HG02938 (cell line): ENCODE data around the gene C6orf89.
"Not testable (repeated sequence)": the region's sequence is repeated elsewhere in the genome, so short reads cannot be mapped to it uniquely, and the experiment has no call there.

ENCODE experiments used
- ATAC-seq: cut with Tn5 transposase; IDR thresholded peaks from one replicate; pipeline ENCODE4 v1.9.1; 2021; ENCODE audit warnings: mild to moderate bottlenecking, moderate library complexity; ENCODE audit not compliant: unreplicated experiment

The C6orf89 gene

DNA sequence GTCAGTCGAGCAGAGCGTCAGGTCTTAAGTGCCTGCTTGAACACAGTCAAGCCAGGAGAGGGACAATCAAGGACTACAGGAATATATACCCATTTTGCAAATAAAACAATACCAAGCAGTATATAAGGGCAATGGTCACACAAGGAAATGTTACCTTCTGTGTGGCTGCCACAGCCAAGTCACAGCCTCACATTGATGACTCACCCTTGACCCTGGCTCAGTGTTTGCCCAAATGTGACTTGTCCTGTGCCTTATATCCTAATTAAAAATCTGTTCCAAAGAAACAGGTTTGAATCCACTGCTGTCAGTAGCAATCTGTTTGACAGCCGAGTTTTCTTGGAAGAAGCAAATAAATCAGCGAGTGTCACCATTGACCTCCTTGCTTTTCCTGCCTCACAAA, 34.3 kb downstream of the C6orf89 start:
- no peak for ATAC-seq

DNA sequence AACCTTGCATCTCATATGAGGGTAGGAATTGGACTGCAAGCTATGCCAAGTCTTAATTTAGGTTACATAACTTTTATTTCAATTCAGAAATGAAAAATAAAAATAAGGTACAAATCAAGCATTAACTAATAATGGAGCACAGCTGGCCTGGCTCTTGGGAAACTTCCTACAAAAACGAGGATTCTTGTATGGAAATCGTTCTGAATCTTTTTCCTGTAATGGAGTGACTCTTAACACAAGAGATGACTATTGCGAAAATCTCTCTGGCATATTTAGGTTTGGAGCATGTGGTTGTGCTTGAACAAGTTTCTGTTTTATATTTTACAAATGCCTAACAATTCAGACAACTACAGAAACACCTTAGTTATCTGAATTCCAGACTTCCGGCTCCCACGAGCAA, 34.8 kb downstream of the C6orf89 start:
- no peak for ATAC-seq

DNA sequence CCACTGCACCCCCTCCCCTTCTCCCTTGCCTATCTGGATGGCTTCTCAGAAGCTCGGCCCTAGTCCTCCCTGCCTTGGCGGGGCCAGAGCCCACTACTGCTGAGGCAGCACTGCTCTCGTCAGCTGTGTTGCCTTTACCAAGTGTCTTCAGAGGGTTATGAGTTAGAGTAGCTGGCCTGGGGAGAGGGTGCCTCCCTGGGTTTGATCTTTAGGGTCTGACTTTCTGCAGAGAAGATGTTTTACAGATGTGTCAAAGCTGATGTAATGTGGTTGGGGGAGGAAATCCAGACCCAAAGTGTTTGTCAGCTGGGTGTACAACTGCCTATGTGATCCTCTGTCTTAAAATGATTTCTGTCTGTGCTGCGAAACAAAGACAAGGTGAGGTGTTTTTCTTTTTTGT, 38.4 kb downstream of the C6orf89 start:
- no peak for ATAC-seq

DNA sequence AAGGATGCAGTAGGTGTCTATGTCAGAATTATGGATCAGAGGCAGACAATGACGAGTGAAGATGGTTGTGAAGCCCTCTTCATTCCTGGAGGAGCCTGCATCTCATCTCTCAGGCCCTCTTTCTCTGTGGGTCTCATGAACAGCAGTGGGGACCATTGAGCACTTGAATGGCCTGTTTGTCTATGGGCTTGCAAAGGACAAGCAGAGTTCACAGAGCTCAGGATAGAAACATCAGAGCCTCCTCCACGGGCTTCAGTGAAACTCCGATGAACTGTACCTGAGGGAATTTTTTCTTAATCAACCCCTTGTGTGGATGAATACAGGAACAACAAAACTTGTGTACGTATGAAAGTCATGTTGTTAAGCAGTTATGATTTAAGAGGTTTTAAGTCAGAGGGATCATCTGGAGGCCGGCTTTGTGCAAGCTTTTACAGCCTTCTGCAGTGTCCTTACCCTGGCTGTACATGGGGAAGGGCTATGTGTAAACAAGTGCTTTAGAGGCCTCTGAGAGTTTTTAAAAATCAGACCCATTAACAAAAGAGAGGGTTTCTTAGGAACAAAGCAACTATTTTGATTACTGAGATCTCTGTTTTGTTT, 39.1 kb downstream of the C6orf89 start:
- ATAC-seq = no peak

DNA sequence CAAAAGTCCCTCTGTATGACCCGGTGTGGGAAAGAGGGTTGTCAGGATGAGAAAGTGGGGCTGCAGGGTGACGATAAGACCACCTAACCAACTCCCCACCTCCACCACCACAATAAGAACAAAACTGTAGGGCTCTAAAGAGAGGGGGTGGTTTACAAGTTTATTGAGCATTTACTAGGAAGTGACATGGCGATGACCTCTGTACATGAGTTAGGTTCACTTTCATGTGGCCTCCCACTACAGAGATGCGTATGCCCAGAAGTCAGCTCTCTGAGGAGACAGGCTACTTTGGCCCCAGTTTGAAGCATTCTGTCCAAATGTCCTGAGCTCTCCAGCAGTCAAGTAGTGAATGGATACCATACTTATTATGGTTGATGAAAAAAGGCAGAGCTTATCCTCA, 40.1 kb downstream of the C6orf89 start:
- no peak for ATAC-seq

DNA sequence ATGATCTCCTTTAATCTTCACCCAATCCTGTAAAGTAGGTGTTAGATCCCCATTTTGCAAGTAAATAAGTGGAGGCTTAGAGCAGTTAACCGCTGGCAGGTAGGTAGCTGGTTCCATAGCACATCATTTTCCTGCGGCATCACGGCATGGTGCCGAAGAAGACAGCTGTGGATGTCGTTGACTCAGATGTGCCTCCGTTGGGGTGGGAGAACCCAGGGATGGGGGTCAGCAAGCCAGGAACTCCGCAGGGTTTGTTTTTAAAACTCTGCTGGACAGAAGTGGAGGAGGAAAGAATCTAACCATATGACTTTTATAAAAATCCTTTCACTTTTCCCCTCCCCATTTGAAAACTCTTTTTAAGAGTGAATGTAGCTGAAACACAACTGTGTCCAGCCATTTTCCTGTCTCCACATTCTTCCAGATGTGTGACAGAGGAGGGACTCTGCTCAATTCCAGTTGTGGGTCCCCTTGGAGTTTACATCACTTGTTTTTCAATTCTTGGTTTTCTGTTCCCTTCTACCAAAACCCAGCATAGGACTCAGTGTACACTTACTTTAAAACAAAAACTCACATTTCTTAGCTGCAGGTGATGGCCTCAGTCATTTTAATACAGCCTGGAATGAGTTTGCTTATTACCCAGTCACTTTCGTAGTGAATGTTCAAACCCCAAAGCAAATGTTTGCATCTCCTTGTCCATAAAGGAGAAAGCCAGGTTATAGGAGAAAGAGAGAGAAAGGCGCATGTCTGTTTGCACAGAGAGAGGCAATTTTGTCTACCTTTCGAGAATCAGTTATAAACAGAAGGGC, 41.2 kb downstream of the C6orf89 start:
- no peak for ATAC-seq

DNA sequence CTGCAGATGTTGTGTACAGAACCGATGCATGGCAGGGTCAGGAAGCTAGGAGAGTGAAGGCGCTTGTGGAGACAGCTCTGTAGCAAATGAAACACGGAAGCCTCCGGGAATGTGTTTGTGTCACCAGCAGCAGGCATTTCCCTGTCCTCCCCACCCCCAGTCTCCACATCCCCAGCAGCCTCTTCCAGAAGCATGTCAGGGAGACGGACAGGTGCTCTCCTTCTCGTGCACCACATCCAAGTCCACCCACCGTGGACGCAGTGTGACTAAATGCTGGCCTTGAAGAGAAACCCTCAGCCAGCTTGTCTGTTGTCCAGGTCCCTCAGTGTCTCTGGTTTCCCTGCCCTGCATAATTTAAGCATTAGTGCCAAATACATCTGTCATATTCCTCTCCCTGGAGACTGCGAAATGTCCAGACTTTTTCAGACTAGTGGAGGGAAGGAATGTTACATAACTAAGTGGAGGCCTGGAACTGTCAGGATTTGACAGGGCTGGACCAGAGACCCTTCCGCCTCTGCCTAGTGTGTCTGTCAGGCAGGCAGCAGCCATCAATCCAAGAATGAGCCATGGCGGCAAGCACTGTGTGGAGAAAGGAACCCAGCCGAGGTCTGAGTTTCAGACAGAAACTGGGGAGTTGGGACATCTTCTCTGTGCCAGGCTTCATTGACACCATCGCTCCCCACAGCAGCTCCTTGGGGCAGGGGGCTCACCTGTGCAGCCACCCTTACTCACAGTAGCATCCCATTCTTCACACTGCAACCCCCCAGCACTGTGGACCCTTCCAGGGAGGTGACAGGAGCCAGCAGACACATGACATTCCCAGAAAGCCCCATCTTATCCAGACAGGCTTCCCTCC, 42.2 kb downstream of the C6orf89 start:
- ATAC-seq = no peak

DNA sequence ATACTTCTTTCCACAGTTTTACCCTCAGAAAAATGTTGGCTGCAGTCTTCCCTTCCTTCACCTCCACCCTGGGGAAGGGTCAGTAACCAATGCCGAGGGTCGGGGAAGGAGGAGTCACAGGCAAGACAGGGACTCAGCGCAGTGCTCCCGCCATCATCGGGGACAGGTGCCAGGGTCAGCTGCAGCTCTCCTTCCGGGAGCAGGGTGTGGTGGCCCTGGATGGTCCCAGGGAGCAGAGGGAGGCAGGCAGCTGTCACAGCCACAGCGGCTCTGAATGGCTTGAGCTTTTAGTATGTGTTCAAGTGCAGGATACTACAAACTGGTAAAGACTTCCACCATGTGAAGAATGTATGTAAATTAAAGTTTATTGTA, 42.8 kb downstream of the C6orf89 start:
- no peak for ATAC-seq

DNA sequence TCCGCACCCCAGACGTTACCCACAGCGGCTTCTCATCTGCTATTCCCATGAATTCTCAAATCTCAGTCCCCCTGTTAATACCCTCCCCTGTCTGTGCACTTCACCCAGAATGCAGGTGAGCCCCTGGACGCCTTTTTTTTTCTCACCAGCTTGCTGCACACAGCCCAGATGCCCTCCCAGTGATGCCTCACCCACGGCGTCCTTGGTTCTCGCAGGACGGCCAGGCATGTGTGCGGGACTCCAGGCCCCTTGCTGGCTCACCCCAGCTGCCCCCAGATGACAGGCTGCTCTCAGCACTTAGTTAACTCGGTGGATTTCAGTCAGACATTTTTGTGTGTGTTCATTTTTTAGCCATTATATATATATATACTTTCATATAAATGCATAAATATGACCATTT, 43.4 kb downstream of the C6orf89 start:
- no peak for ATAC-seq

DNA sequence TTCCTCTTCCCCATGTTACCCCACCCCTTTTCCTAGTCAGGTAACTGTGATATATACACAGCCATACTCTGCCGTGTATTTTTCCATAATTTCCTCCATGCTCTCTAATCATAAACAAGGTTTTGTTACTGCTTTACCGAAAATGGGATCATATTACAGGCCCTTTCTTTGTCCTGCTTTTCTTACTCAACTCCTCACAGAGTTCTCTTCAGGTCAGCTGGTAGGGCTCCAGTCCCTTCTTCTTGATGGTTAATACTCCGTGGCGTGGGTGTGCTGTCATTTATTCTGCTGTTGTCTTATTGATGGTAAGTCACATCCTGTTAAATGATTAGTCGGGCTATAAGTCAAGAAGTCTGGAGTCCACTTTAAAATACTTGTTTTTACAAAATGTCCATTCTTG, 43.9 kb downstream of the C6orf89 start:
- no peak for ATAC-seq

DNA sequence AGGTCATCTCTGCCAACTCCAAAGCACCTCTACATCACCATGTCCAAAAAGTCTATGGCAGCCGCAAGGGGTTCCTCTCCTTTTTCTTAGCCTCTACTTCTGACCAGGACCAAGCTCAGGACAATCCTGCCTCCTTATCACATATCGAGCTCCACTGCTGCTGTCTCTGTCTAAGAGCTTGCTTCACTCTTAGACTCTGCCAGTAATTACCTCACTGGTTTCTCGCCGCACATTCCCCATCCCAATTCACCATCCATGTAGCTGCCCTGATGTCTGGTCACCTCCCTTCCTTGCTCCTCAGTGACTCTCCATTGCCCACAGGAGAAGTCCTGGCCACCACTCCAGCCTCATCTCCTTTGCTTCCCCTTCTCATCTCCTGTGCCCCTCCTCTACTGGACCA, 44.7 kb downstream of the C6orf89 start:
- no peak for ATAC-seq

DNA sequence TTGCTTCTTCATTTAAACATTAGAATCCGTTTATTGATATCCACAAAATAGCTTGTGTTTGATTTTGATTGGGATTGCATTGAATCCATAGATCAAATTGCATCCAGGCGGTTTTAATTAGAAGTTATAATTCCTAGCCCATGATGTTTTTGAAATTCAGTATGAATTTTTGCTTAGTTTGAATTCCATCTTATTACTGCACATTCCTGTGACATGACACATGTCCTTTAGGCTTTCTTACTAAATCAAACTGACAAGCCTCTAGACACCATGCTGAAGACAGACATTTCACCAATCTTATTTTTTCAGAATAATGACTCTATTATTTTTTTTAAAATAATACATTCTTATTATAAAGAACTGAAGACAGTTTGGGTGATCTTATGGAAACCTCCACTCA, 47.4 kb downstream of the C6orf89 start:
- ATAC-seq = no peak

DNA sequence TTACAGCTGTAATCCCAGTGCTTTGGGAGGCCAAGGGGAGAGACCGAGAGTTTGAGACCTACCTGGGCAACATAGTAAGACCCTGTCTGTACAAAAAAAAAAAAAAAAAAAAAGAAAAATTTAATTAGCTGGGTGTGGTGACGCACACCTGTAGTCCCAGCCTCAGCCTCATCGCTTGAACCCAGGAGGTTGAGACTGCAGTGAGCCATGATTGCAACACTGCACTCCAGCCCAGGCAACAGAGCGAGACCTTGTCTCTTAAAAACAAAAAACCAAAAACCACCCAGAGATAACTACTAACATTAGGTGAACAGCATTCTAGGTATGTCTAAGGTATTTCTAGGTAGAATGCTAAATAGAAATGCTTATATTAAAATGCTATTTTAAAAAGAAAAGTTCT, 47.8 kb downstream of the C6orf89 start:
- no peak for ATAC-seq

DNA sequence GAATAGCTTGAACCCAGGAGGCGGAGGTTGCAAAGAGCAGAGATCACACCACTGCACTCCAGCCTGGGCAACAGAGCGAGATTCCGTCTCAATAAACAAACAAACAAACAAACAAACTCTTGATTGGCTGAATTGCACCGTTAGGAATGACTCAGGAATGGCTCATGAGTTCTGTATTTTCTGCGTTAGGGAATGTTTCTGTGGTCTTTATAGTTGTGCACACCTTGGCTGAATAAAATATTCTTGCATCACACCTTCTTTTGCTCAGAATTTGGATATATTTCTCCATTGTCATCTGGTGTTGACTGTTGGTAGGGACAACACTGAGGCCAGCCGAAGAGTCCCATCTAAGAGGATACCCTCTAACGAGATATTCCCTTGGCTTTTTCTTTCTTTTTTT, 49.1 kb downstream of the C6orf89 start:
- no peak for ATAC-seq

DNA sequence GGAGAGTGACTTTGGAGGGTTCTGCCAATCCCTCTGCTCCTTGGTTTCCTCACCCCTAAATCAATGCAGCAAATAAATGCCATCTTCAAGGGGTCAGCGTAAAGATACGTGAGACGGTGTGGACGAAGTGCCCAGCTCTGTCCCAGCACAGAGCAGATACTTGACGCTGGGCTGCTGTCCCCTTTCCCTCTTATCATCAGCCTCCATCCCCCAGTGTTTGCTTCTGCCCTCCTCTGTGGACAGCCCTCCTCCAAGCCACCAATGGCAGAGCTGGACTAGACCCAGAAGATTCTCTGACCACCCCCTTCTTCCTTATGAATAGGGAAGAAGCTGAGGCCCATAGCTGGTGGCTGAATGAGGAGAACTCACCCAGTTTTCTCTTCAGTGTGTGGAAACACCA, 51.1 kb downstream of the C6orf89 start:
- ATAC-seq = no peak

DNA sequence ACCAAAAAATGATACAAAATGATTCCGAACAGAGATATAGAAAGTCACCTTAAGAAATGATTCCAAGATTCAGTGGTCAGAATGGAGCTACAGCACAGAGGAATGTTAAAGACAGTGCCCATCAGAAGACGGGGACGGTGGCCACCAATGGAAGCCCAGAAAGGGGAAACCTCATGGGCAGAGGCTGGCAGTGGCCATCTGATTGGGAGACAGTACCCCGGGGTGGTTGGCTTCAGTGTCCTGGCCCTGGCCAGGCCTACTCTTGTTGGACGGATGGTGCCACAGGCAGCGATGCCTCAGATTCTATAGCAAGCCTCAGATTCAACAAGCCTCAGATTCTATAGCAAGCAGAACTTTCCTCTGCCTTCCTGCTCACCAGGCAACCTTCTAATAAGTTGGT, 52.1 kb downstream of the C6orf89 start:
- ATAC-seq = no peak

DNA sequence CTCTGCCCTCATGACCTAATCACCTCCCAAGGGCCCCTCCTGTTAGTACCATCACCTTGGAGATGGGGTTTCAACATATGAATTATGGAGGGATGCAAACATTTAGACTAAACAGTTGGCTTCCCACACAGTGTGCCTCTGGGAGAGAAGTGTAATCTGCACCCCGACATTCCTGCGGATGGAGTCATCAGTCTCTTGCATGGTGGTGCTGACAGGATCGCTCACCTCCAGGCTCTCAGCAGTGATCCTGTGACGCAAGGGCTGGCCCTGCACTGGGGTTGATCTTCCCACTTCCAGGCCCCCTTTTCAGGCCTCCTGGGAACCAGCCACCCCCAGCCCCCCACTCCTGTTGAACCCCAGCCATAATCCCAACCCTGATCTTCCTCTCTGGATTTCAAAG, 52.8 kb downstream of the C6orf89 start:
- ATAC-seq = no peak

DNA sequence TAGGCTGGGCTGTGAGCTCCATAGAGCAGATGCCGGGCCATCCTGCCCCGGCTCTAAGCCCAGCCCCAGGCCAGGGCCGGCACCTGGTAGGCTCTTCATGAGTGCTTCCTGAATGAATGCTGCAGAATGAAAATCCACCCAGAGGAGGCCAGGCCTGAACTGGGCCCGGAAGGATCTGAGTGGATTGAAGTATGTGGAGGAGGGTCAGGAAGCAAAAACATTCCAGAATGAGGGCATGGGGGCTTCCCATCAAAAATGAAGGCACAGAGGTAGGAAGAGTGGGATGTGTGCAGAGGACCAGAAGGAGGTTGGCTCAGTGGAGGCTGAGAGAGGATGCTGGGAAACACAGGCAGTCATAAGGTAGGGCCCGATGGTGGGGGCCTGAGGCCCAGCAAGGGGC, 53.3 kb downstream of the C6orf89 start:
- not testable (repeated sequence) for ATAC-seq

DNA sequence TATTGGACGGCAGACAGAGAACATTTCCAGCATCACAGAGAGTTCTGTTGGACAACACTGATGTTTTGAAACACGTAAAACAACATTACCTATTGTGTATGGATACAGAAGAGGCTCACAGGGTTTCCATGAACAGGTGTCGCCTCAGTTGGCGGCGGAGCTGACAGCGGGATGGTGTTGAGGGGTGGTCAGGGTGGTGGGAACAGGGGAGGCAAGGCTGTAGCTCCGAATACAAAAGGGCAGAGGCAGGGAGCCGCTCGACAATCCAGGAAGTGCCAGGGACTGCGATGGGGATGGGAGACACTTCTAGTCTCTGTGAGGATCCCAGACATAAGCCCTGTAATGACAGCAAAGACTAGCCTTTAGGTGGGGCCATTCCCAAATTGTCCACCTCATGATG, 54.3 kb downstream of the C6orf89 start:
- ATAC-seq = no peak

DNA sequence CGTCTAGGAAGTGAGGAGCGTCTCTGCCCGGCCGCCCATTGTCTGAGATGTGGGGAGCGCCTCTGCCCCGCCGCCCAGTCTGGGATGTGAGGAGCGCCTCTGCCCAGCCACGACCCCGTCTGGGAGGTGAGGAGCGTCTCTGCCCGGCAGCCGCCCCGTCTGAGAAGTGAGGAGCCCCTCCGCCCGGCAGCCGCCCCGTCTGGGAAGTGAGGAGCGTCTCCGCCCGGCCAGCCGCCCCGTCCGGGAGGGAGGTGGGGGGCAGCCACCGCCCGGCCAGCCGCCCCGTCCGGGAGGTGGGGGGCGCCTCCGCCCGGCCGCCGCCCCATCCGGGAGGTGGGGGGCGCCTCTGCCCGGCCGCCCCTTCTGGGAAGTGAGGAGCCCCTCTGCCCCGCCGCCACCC, 55.8 kb downstream of the C6orf89 start:
- not testable (repeated sequence) for ATAC-seq

DNA sequence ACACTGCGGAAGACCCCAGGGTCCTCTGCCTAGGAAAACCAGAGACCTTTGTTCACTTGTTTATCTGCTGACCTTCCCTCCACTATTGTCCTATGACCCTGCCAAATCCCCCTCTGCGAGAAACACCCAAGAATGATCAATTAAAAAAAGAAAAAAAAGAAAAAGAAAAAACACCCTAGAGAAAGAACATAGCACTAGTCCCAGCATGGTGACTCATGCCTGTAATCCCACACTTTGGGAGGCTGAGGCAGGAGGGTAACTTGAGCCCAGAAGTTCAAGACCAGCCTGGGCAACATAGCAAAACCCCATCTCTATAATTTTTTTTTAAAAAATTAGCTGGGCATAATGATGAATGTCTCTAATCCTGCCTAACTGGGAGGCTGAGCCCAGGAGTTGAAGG, 56.6 kb downstream of the C6orf89 start:
- not testable (repeated sequence) for ATAC-seq

DNA sequence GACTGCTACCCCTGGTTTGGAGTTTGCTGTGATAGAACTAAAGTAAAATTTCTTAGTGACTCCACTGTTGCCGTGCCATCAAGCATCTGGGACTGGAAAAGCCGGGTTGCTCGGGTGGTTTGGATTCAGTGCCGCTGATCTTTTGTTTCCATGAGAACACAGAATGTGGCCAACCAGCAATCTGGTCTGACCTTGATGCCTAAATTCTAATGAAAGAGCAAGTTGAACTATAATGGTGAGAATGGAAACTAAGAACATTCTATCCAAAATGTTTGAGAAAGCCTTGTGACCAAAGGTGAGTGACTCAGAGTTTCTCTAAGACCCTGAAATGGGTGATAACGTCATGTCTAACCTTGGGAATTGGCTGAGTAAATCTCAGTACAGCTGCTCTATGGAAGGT, 58.9 kb downstream of the C6orf89 start:
- ATAC-seq = no peak
